Peyer's patch (tissue), 4 donors: Measurements from ENCODE around the gene PALD1.

Experiments
- POLR2A ChIP-seq, 2 donors: fragments of 450-650 bp; IDR thresholded peaks; one replicate each; pipeline ENCODE4 v1.5.1; 2017; ENCODE audit warnings: antibody characterized with exemption in 2 of 2, mild to moderate bottlenecking in 2 of 2, moderate library complexity in 2 of 2
- TF ChIP-seq, protein P1 (sequence below), 6 experiments: fragments of 450-650 bp in 4 of 6; fragments of 200-600 bp in 2 of 6; sonication (generic) in 1 of 6; IDR thresholded peaks; one replicate each; pipeline ENCODE4 v1.5.1; 2017 to 2019; ENCODE audit warnings: antibody characterized with exemption in 6 of 6, mild to moderate bottlenecking in 3 of 6, moderate library complexity in 1 of 6

DNA sequence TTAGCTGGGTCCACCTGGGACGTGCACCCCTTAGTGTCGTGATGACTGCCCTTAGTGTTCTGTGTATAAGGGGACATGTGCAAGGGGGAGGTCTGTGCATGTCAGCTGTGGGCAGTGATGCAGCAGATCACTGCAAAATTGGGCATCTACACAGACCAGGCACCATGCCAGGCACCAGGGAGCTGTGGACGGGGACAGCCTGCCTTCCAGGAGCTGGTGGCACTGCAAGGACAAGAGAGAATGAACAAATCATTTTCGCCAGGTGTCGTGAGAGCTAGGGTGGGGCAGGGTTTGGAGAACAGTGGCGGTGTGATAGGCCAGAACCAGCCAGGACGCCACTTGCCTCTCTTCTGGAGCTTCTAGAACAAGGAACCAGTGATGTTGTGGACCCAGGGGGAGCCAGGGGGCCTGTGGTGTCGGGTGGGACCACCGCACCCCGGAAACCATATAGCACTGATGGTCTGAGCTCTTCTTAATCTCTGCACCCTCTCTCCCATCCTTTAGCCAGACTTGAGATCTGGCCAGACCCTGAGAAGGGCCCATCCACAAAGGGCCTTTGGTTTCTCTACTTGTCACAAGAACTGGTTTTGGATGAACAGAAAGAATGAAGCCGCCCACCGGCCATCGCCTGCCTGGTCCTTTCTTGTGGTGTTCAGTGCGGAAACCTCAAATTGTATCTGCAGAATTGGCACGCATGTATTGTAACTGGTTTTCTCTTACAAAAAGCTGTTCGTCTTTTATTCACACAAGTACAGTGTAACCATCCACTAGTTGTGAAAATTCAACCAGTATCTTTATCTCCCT is 93.3 kb downstream of the PALD1 start:
- TF ChIP-seq POLR2A (IDR thresholded peaks at IDR 0.05) = no peak
- TF ChIP-seq, protein P1, sequence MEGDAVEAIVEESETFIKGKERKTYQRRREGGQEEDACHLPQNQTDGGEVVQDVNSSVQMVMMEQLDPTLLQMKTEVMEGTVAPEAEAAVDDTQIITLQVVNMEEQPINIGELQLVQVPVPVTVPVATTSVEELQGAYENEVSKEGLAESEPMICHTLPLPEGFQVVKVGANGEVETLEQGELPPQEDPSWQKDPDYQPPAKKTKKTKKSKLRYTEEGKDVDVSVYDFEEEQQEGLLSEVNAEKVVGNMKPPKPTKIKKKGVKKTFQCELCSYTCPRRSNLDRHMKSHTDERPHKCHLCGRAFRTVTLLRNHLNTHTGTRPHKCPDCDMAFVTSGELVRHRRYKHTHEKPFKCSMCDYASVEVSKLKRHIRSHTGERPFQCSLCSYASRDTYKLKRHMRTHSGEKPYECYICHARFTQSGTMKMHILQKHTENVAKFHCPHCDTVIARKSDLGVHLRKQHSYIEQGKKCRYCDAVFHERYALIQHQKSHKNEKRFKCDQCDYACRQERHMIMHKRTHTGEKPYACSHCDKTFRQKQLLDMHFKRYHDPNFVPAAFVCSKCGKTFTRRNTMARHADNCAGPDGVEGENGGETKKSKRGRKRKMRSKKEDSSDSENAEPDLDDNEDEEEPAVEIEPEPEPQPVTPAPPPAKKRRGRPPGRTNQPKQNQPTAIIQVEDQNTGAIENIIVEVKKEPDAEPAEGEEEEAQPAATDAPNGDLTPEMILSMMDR (IDR thresholded peaks at IDR 0.05) = no peak
